ENCODE data around the gene ACHE.

DNA sequence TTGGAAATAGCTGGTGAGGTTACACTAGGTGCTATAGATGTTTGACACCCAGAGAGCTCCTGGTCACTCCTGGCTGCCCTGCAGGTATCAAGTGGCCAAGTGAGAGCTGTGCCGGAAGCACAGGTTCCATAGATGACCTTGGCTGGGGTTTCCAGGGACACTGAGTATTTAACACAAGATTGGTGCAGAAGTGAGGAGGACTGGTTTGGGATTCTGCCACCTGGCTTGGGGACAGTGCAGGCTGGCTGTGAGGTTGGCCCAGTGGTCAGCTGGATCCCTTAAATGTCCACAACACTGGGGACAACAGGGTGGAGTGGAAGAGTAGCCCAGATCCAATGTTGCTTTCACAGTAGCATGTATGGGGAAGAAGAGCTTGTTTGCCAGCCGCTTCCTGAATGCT lies 5.3 kb upstream of the ACHE start:
- TF ChIP-seq EZH2 (IDR thresholded peaks at IDR 0.05) (no peak), EZH2phosphoT487 (IDR thresholded peaks at IDR 0.05) (no peak)
- TF ChIP-seq, protein P1, sequence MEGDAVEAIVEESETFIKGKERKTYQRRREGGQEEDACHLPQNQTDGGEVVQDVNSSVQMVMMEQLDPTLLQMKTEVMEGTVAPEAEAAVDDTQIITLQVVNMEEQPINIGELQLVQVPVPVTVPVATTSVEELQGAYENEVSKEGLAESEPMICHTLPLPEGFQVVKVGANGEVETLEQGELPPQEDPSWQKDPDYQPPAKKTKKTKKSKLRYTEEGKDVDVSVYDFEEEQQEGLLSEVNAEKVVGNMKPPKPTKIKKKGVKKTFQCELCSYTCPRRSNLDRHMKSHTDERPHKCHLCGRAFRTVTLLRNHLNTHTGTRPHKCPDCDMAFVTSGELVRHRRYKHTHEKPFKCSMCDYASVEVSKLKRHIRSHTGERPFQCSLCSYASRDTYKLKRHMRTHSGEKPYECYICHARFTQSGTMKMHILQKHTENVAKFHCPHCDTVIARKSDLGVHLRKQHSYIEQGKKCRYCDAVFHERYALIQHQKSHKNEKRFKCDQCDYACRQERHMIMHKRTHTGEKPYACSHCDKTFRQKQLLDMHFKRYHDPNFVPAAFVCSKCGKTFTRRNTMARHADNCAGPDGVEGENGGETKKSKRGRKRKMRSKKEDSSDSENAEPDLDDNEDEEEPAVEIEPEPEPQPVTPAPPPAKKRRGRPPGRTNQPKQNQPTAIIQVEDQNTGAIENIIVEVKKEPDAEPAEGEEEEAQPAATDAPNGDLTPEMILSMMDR (IDR thresholded peaks at IDR 0.05) = no peak
